ENCODE measurements around the gene METAP1.
"Not testable (repeated sequence)": the region's sequence is repeated elsewhere in the genome, so short reads cannot be mapped to it uniquely, and the experiment has no call there.

METAP1 gene

DNA sequence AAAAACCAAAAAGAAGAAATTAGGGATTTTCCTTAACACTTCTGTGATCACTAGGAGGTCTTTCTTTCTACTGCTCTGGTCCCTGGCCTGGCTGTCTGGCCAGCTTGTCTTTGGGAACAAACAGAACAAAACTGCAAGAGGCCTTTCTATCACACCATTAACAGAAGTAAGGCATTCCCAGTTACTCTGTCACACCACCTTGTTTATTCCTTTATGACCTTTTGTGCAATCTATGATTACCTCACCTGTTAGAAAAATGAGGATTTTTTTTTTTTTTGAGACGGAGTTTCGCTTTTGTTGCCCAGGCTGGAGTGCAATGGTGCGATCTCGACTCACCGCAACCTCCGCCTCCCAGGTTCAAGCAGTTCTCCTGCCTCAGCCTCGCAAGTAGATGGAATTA is 3.0 kb downstream of the METAP1 start:
- no peak for DNase-seq

DNA sequence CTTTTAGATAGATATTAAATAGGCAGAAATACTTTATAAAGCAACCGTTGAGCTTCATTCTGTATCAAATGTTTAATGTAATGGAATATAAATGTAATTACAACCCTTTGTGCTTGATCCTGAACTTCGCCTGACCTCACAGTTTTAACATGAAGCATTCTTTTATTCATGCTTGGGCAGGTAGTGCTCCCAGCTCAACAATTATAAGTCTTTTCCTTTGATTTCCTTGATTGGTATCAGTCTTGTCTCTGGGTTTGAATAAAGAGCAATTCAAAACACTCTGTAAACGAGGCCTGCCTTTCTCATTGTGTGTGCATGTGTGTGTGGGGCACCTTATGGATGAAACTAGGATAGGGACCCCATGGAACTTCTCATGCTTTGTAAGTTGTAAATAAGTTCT is 6.8 kb downstream of the METAP1 start:
- no peak for DNase-seq

DNA sequence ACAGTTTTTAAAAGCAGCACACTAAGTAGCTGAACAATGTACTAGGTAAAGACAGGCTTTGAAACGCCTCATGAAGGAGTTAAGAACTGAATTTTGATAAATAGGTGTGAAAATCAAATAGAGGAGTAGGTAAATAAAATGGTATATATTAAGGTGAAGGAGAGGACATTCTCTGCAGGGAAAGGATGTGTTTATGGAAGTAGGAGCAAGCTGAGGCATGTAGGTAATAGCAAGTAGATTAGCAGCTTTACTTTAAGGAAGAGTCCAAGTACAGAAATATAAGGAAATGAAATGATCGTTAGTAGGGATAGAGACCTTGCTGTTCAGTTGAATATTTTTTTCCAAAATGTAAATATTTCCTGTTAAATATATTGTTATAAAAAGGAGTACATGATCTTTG is 12.5 kb downstream of the METAP1 start:
- no peak for DNase-seq

DNA sequence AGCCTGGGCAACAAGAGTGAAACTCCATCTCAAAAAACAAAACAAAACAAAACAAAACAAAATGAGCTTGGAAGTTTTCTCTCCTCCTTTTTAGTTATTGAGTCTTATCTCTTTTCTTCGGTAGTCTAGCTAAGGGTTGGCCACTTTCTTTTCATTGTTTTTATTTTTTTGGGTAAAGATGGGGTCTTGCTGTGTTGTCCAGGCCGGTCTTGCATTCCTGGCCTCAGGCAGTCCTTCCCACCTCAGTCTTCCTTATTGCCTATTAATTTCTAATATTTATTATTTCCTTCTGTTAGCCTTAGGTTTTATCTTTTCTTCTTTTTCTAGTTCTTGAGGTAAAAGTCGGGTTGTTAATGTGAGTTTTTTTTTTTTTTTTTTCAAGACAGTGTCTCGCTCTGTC is 16.4 kb downstream of the METAP1 start:
- DNase-seq, result no peak

DNA sequence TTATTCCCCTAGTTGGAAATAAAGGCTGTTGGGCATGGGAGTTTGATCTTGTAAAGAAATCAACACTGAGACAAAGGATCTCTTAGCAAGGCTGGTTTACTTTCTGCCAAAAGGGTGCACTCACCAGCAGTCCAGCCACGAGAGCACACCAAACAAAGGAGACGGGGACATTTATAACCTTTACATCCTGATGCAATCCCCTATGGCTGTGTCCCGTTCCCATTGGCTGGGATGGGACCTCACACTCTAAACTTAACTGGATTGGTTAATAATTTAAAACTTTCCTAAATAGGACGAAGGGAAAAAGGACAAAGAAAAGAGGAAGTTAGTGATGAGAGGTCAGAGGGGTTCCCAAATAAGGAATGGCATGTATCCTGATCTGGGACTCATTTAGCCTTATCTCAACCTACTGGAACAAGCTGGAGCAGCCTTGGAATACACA is 17.9 kb downstream of the METAP1 start:
- DNase-seq, result no peak

DNA sequence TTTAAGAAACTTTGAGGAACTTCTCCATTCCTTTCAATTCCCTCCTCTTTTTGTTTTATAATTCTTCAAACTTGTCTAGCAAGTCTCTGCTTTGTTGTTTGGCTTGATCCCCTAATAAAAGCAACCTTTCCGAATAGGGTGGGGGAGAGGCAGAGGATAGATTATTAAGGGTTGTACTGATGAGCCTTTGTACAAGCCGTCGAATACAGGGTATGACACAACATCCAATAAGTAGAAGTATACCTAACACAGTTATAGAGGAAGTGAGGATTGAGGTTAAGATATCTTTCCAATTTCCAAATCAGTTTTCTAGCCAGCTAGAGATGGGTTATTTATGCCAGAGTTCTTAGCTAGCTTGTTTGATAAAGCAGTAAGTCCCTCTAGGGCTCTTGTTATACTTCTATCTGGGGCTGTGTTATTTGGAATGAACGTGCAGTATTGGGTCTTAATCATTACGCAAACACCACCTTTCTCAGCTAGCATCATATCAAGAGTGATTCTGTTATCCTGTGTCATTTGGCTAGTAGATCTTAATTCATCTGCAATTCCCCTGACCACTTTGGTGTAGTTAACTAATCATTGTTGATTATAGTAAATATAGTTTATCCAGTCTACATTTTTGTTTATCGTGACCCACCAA is 18.5 kb downstream of the METAP1 start:
- DNase-seq, result no peak

DNA sequence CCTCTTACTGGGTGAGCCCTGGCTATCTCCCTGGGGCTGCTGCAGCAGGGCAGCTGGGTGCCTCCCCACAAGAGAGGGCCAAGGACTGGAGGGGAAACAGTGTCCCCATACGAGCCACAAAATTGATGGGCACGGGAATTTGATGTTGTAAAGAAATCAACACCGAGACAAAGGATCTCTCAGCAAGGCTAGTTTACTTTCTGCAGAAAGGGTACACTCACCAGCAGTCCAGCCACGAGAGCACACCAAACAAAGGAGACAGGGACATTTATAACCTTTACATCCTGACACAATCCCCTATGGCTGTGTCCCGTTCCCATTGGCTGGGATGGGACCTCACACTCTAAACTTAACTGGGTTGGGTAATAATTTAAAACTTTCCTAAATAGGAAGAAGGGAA is 25.9 kb downstream of the METAP1 start:
- no peak for DNase-seq

DNA sequence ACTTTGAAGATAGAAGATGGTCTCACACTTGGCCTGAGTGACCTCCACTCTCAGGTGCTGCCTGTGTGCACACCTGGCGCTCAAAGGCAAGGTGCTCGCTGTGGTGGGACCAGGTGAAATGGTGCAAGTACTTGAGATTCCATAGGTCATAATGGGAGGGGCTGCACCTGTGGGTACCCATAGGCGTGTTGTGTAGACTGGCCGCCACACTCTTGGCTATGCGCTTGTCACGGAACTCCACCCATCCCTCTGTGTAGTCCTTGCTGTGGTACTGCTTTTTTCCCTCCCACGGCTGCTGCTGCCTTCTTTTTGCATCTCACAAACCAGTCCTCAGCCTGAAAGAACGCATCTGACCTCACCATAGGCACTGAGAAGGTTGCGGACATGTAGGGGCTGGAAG is 27.0 kb downstream of the METAP1 start:
- DNase-seq, result no peak

DNA sequence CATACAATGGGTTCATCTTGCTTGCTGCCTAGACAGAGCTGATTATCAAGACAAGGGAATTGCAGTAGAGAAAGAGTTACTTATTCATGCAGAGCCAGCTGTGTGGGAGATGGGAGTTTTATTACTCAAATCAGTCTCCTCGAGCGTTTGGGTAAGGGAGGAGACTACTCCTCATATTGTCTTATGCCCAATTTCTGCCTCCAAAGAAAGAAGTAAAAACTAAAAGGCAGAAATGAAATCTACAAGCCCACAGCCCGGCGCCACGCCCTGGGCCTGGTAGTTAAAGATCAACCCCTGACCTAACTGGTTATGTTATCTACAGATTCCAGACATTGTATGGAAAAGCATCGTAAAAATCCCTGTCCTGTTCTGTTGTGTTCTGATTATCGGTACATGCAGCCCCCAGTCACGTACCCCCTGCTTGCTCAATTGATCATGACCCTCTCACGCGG is 28.3 kb downstream of the METAP1 start:
- DNase-seq, result not testable (repeated sequence)

DNA sequence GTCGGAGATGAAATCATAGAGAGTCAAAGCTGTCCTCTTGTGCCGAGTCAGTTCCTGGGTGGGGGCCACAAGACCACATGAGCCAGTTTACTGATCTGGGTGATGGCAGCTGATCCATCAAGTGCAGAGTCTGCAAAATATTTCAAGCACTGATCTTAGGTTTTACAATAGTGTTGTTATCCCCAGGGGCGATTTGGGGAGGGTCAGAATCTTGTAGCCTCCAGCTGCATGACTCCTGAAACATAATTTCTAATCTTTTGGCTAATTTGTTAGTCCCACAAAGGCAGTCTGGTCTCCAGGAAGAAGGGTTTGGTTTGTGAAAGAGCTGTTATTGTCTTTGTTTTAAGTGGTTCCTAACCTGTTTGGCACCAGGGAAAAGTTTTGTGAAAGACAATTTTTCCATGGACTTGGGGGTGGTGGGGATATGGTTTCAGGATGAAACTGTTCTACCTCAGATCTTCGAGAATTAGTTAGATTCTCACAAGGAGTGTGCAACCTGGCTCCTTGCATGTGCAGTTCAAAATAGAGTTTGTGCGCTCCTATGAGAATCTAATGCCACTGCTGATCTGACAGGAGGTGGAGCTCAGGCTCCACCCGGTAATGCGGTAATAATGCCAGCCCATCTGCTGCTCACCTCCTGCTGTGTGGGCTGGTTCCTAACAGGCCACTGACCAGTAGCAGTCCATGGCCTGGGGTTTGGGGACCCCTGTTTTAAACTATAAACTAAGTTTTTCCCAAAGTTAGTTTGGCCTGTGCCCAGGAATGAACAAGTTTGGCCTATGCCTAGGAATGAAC is 29.2 kb downstream of the METAP1 start:
- no peak for DNase-seq

DNA sequence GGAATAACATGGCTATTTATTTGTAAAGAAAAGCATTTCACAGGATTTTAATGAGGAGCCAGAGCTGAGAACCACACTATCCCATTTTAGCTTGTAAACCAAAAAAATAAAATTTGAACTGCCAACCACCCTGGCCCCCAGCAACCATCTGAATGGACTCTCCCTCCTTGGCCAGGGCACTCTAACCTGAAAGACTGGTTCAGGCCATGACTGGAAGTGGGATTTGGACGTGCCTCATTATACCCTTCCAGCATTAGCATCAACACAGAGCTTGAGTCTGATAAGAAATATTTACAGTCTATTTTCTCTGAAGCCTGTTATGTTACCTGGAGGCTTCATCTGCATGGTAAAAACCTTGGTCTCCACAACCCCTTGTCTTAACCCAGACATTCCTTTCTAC is 30.0 kb downstream of the METAP1 start:
- DNase-seq, result no peak

DNA sequence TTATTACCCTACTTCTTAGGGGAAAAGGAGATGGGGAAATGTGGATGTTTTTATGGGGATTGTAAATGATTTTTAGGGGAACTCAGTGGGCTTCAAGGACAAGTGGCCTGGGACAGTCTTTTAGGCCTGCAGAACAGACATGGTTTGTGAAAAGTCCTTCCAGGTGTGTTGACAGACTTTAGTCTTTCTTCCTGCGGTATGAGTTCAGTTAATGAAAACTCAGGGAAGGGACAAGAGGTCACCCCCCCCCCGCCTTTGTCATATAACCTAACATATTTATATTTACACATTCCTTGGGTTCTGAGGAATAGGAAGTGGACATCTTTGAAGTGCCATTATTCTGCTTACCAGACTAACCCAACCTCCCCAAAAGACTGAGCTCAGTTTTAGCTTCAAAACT is 31.8 kb downstream of the METAP1 start:
- DNase-seq, result no peak

DNA sequence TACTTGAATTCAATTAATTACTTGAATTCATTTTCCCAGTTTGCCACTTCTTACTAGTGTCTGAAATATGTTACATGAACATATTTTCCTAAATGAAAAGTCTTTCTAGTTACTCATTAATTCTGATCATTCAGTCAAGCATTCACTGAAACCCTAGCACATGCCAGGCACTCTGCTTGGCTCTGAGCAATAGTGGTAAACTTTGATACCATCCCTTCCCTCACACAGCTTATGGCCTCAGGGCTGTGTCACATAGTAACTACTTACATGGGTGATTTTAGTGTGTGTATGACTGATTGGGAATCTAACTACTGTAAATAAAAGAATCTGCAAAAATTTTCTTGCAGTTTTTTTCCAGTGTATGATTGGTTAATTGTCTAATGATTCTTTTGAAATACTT is 32.7 kb downstream of the METAP1 start:
- no peak for DNase-seq

DNA sequence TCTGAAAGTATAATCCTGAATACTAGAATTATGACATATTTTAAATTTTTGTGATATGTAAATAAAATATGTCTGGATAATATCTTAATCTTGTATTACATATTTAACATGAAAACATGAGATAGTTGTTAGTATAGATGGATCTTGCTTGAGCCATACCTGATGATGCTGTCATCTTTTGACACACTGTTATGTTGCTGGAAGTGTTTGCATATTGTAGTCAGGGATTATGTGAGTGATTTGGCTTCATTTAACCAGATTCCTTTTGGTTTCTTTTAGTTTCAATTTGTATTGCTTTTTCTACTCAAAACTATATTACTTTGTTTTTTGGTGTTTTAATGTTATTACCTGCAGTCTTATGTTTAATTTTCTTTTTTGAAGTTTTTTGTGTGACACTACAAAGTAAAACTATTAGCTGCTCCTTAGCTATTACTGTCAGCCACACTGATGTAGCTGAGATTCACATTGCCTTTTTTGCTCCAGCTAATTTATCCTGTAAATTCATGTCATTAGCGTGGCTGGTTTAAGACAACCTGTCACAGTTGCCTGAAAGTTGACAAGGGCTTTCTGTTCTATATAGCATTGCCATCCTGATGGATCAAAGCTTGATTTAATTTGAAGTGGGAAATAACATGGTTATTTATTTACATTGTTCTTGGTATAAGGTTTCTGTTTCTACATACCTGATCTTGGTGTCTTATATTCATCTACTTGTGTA is 33.7 kb downstream of the METAP1 start:
- DNase-seq, result no peak

DNA sequence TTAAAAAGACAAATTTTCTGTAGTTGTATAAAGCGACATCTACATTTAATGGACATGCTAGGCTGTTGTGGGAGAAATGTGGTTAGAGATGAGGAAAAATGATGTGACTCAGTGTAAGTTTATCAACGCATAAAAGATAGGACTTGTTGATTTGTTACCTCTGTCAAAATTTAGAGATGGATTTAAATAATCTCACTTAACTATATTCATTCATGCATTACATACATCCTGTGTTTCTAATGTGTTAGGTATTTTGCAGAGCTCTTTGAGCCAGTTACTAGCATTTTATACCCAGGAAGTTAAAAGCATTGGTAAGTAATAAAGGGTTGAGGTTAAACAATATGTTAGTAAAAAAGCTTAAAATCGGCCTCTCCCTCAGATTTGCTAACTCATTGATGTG is 34.3 kb downstream of the METAP1 start:
- no peak for DNase-seq

DNA sequence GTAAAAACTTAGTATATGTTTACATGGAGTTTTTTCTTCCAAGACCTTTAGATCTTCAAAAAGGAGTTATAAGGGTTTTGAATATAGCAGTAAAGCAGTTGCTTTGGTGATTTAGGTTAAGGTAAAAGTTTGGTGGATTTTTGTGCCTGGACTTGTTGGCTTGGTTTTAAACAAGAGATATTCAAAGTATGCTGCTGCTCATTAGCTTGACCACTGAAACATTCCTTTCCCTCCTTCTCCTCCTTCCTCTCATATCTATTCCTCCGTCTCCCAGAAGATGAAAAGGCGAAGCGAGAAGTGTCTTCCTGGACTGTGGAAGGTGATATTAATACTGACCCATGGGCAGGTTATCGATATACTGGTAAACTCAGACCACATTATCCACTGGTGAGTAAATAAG is 38.4 kb downstream of the METAP1 start:
- DNase-seq, result no peak

DNA sequence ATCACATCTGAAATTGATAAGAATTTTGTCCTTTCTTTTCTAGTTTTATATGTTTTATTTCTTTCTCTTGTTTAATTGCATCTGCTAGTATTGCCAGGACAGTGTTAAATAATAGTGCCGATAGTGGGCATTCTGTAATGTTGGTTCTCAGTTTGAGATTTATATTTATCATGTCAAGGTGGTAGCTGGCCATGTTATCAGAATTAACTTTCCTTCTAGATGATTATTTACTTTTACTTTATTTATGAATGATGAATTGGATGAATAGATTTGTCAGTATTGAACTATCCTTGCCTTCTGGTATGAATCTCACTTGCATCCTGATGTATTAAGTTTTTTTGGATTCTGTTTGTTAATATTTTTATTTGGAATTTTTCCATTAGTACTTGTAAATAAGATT is 42.7 kb downstream of the METAP1 start:
- no peak for DNase-seq

DNA sequence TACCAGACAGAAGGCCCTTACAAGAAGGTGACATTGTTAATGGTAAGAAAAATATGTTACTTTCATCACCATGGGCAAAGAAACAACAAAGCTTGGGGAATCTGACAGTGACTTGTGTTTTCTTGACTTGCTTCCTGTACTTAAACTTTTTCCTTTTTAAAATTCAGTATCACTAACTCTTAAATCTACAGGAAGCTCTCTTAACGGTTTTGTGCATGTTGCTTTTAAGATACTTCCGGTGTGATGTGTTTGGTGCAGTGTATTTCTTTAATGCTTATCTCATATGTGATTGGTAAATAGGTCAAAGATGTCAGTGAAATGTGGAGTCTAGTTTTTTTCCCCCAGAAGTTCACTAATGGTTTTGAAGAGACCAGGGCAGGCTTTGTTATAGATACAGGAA is 47.8 kb downstream of the METAP1 start:
- DNase-seq, result no peak

DNA sequence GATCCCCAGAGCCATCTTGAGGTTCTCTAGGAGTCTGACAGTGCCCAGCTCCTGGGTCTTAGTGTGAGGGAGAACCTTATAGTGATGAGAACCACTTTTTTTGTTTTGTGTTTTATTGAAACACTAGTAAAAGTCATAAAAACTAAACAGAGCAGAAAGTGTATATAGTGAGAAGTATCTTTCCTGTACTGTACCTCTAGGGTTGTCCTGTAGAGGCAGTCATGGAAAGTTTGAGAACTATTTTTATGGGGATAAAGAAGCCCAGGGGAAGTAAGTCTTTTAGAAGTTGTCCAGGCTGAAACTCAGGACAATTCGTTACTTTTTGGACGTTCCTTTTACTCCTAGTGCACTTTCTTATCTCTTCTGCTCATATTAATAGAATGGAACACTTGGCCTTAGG is 52.2 kb downstream of the METAP1 start:
- no peak for DNase-seq

DNA sequence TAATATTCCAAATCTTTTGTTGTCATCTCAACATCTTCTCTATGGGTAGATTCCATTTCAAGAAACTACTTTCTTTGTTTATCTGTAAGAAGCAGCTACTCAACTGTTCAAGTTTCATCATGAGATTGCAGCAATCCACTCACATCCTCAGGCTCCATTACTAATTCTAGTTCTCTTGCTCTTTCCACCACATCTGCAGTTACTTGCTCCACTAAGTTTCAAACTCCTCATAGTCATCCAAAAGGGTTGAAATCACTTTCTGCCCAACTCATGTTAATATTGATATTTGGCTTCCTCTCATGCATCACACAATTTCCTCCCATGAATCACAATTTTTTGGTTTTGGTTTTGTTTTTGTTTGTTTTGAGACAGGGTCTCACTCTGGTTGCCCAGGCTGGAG is 57.4 kb downstream of the METAP1 start:
- no peak for DNase-seq

DNA sequence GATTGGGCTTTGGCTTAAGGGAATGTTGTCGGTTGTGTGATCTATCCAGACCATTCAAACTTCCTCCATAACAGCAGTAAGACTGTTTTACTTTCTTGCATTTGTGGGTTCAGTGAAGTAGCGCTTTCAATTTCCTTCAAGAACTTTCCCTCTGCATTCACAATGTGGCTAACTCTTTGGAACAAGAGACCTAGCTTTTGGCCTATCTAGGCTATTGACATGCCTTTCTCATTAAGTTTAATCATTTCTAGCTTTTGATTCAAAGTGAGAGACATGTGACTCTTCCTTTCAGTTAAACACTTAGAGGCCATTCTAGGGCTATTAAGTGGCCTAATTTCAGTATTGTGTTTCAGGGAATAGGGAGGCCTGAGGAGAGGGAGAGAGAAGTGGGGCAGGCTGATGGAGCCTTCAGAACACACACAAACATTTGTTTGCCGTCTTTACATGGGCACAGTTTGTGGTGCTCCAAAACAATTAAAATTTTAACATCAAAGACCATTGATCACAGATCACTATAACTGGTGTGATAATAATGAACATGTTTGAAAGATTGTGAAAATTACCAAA is 59.0 kb downstream of the METAP1 start:
- no peak for DNase-seq

DNA sequence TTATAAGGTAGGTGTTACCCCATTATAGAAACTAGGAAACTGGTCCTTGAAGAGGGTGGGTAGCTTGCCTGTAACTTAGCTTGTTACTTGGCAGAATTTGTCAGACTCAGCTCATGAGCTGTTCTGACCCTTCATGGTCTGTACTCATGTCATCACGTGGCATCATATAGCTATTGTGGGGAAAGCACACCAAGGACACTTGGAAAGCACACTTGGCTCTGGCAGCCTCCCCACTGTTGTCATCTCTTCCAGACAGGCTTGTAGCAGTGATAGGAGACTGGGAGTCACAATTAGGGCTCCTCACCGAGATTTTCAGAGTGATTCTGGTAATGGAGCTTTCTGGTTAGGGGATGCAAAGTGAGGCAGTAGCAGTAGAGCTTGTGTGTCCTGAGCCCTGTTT is 62.7 kb downstream of the METAP1 start:
- no peak for DNase-seq

DNA sequence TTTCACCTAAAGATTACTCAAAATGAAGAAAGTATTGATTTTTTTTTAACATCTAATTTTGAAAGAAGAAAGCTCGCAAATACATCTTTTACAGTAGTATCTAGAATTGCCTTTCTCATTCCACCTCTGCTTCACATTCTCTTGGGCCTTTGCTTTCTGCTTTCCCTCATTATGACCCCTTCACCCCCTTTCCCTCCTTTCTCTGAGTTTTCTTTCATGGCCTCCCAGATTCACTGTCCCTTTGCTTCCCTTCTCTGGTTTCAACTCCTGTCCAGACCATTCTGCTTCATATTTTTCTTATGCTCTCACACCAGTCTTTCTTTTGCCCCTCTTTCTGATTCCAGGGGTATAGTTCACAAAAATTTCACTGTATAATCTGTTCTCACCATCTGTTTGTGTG is 64.0 kb downstream of the METAP1 start:
- DNase-seq, result no peak

Data from DMS79 (cell line).